Peyer's patch (tissue), 4 donors: Measurements from ENCODE around the gene LRRC26. TPM values are rescaled to one million over a fixed set of nuclear protein-coding genes. Genes with fewer than 3 reads are reported as not detected.
"Not testable (repeated sequence)": the region's sequence is repeated elsewhere in the genome, so short reads cannot be mapped to it uniquely, and the experiment has no call there.

Experiments
- DNase-seq, 3 donors: peaks; one replicate each; pipeline ENCODE4 v3.0.0-alpha.2; 2017 to 2019
- H3K27ac ChIP-seq, 4 donors: fragments of 200-600 bp; sonication (generic); one replicate each; pipeline ENCODE4 v1.5.1; 2016 to 2019
- H3K27me3 ChIP-seq, 2 donors: fragments of 200-600 bp; sonication (generic); one replicate each; pipeline ENCODE4 v1.5.1; 2019
- H3K36me3 ChIP-seq, 3 donors: fragments of 200-600 bp; sonication (generic); one replicate each; pipeline ENCODE4 v1.5.1; 2016 to 2019
- H3K4me1 ChIP-seq, 4 donors: fragments of 200-600 bp; sonication (generic); one replicate each; pipeline ENCODE4 v1.5.1; 2016 to 2019
- H3K4me3 ChIP-seq, 4 donors: fragments of 200-600 bp; sonication (generic); 1 replicate in 3 of 4; 2 replicates in 1 of 4; pipeline ENCODE4 v1.5.1; 2016 to 2019; ENCODE audit warnings: mild to moderate bottlenecking in 1 of 4
- H3K9me3 ChIP-seq, 4 donors: fragments of 200-600 bp; sonication (generic); one replicate each; pipeline ENCODE4 v1.5.1; 2016 to 2019; ENCODE audit warnings: mild to moderate bottlenecking in 1 of 4
- POLR2A ChIP-seq, 2 donors: fragments of 450-650 bp; IDR thresholded peaks; one replicate each; pipeline ENCODE4 v1.5.1; 2017; ENCODE audit warnings: antibody characterized with exemption in 2 of 2, mild to moderate bottlenecking in 2 of 2, moderate library complexity in 2 of 2
- total RNA-seq, 4 donors: library from RNA; depleted of rRNA; stranded (reverse); fragments of >200 nt; gene quantifications; one replicate each; pipeline ENCODE4 v1.1.0, GENCODE V29; 2016
- TF ChIP-seq, protein P1 (sequence below), 6 experiments: fragments of 450-650 bp in 4 of 6; fragments of 200-600 bp in 2 of 6; sonication (generic) in 1 of 6; IDR thresholded peaks; one replicate each; pipeline ENCODE4 v1.5.1; 2017 to 2019; ENCODE audit warnings: antibody characterized with exemption in 6 of 6, mild to moderate bottlenecking in 3 of 6, moderate library complexity in 1 of 6

Gene LRRC26
- total RNA-seq, 4 donors from 2014 or later = 14.5 to 45.7 (median 34.1) TPM

GRCh38 chr9:137138058-137138721 is 31.7 kb downstream of the LRRC26 start:
- H3K27ac ChIP-seq = no peak overlapping the region
- H3K9me3 ChIP-seq = no peaks in the 10 kb centered on the region
- peaks cover 0 to 24% of the 10 kb centered on the region in 2 donors for H3K27me3 ChIP-seq
- H3K4me3 ChIP-seq = no peak overlapping the region
- TF ChIP-seq, protein P1, sequence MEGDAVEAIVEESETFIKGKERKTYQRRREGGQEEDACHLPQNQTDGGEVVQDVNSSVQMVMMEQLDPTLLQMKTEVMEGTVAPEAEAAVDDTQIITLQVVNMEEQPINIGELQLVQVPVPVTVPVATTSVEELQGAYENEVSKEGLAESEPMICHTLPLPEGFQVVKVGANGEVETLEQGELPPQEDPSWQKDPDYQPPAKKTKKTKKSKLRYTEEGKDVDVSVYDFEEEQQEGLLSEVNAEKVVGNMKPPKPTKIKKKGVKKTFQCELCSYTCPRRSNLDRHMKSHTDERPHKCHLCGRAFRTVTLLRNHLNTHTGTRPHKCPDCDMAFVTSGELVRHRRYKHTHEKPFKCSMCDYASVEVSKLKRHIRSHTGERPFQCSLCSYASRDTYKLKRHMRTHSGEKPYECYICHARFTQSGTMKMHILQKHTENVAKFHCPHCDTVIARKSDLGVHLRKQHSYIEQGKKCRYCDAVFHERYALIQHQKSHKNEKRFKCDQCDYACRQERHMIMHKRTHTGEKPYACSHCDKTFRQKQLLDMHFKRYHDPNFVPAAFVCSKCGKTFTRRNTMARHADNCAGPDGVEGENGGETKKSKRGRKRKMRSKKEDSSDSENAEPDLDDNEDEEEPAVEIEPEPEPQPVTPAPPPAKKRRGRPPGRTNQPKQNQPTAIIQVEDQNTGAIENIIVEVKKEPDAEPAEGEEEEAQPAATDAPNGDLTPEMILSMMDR (IDR thresholded peaks at IDR 0.05) = no peak
- TF ChIP-seq POLR2A (IDR thresholded peaks at IDR 0.05) = no peak
- H3K4me1 ChIP-seq = peaks cover 0 to 8% (median 3%) of the 10 kb centered on the region in 4 donors
- DNase-seq = no peak
- H3K36me3 ChIP-seq = no peaks in the 10 kb centered on the region

DNA sequence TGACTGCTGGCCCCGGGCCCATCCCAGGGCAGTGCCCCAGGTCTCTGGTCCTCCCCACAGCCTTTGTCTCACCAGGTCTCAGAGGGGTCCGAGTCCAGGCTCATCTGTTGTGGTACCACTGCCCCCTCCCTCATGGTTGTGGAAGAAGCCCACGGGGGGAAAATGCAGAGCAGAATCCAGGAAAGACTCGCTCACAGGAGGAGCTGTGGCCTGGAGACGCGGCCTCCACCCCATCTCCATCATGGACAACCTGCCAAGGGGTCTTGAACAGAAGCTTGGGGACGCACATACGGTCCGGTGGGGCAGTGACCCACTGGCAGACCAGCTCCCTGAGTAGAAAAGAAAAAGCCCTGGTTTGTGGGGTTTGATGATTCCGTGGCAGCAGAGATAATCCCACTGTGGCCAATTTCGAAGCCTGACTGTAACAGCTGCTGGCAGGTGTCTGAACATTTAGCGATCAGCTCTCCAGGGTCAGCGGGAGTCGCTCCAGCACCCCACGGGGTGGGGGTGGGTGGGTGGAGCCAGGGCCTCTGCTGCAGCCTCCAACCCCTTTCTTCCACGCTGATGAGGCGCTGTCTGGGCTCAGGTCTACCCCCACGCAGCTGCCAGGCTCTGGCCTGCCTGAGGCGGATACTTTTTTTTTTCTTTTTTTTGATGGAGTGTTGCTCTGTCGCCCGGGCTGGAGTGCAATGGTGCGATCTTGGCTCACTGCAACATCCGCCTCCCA is 32.8 kb downstream of the LRRC26 start:
- Histone ChIP-seq H3K9me3 (no peaks in the 10 kb centered on the region), H3K4me3 (no peak overlapping the region), H3K27me3 (peaks cover 0 to 24% of the 10 kb centered on the region in 2 donors)

DNA sequence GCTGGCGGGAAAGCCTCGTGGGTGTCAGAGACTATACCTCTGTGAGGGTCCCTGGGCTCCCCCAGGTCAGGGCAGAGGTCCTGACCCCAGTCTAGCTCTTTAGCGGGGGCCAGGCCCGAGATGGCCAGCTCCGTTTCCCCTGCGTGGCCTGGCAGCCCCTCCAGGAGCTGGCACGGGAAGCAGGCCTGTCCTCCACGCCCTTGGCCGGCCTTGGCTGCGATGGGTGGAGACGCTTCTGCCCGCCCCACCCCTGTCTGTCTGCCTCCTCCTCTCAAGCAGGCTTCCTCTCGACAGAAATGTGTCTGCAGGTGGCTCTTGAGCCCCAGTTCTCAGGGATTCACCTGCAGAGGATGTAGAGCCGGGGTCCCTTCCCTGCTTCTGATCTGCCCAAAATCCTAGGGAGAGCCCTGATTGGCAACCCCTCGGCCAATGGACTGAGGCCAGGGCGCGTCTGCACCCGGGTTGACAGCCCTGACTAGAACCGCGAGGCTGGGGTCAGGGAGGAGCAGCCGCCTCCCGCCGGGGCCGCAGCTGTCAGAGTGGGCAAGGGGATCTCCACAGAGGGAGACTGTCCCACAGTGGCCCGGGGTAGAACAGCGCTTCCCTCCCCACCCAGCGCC is 33.5 kb downstream of the LRRC26 start:
- H3K36me3 ChIP-seq = no peaks in the 10 kb centered on the region
- peaks cover 0 to 8% (median 3%) of the 10 kb centered on the region in 4 donors for H3K4me1 ChIP-seq
- H3K9me3 ChIP-seq = no peaks in the 10 kb centered on the region
- TF ChIP-seq, protein P1 (IDR thresholded peaks at IDR 0.05) = no peak
- no peak for TF ChIP-seq POLR2A (IDR thresholded peaks at IDR 0.05)
- H3K27ac ChIP-seq = no peak overlapping the region
- H3K27me3 ChIP-seq = peaks cover 0 to 24% of the 10 kb centered on the region in 2 donors
- H3K4me3 ChIP-seq = no peak overlapping the region
- peak in 2 of 3 donors; percentile 67 to 68 for DNase-seq

More for the DNA sequence above, 32.8 kb downstream of the LRRC26 start:
- no peaks in the 10 kb centered on the region for H3K36me3 ChIP-seq
- H3K4me1 ChIP-seq = peaks cover 0 to 8% (median 3%) of the 10 kb centered on the region in 4 donors
- TF ChIP-seq, protein P1 (IDR thresholded peaks at IDR 0.05) = no peak
- TF ChIP-seq POLR2A (IDR thresholded peaks at IDR 0.05) = no peak
- DNase-seq = no peak
- no peak overlapping the region for H3K27ac ChIP-seq

DNA sequence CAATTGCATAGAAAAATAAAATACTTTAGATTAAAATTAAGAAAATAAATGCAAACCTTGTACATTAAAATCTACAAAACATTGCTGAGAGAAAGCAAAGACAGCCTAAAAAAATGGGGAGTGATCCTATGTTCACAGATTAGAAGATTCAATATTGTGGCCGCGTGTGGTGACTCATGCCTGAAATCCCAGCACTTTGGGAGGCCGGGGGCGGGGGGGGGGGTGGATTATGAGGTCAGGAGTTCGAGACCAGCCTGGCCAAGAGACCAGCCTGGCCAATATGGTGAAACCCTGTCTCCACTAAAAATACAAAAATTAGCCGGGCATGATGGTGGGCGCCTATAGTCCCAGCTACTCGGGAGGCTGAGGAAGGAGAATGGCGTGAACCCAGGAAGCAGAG is 34.7 kb downstream of the LRRC26 start:
- H3K27ac ChIP-seq, DNase-seq, H3K9me3 ChIP-seq, H3K36me3 ChIP-seq, H3K4me3 ChIP-seq: not testable (repeated sequence)
- Histone ChIP-seq H3K27me3 (peaks cover 0 to 18% of the 10 kb centered on the region in 2 donors), H3K4me1 (peaks cover 0 to 11% (median 5%) of the 10 kb centered on the region in 4 donors)

GRCh38 chr9:137134191-137134590 is 35.7 kb downstream of the LRRC26 start:
- Histone ChIP-seq H3K27me3 (peaks cover 0 to 18% of the 10 kb centered on the region in 2 donors), H3K9me3 (peaks cover 0 to 7% (median 3%) of the 10 kb centered on the region in 4 donors), H3K27ac (no peak overlapping the region), H3K4me1 (peaks cover 0 to 16% (median 6%) of the 10 kb centered on the region in 4 donors), H3K36me3 (no peaks in the 10 kb centered on the region), H3K4me3 (no peak overlapping the region)
- no peak for DNase-seq
- no peak for TF ChIP-seq POLR2A (IDR thresholded peaks at IDR 0.05)

- no peak for DNase-seq
- Histone ChIP-seq H3K36me3 (no peaks in the 10 kb centered on the region), H3K9me3 (peaks cover 0 to 7% (median 3%) of the 10 kb centered on the region in 4 donors), H3K4me1 (peaks cover 0 to 38% (median 23%) of the 10 kb centered on the region in 4 donors), H3K4me3 (peak overlapping the region; percentile 63 to 94 (median 86)), H3K27ac (peak overlapping the region; percentile 62 to 86 (median 83)), H3K27me3 (no peaks in the 10 kb centered on the region)
- TF ChIP-seq, protein P1 (IDR thresholded peaks at IDR 0.05) = no peak
- TF ChIP-seq POLR2A (IDR thresholded peaks at IDR 0.05) = no peak
Observed at GRCh38 chr9:137130176-137130755, 39.6 kb downstream of the LRRC26 start.
